ENCODE measurements around the gene TPCN1. TPM values are rescaled to one million over a fixed set of nuclear protein-coding genes. Genes with fewer than 3 reads are reported as not detected.

Gene TPCN1
- total and polyA plus RNA-seq, 2 experiments from 2014 or later, result 14.4 to 16.2 TPM

DNA sequence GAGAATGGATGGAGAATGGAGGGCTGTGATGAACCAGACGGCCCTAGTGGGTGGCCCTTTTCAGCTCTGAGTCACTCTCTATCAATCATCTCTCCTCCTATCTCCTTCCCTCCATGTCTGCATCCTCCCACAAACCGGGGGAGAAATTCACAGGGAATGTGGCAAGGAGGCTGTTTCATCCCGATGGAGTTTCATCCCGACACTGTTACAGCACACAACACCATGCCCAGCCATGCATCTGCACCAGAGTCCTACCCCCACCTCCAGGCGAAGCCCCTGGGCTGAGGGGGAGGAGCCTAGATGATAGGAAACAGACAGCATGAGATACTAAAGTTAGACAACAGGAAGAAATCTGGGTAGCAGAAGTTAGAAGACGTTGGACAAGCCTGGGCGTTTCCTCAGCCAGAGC is 92.9 kb downstream of the TPCN1 start (continued):
- TF ChIP-seq EZH2 (IDR thresholded peaks at IDR 0.05; ENCODE audit: low read depth, unreplicated experiment), result no peak

DNA sequence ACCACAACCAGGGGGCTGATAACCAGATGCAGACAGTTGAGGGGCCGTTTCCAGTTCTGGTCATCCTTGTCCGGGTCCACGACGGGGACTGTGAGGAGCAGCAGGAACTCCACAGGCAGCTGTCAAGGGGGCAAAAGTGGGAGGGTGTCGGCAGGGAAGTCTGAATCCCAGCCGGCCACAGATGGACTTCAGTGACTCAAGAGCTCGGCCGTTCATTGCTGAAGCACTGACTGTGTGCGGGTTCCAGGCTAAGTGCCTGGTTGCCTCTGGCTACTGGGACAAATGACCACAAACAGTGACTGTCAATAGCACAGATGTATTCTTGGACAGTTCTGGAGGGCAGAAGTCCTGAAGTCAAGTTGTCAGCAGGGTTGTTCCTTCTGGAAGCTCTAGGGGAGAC is 94.1 kb downstream of the TPCN1 start:
- Histone ChIP-seq H3K4me2 (no peak overlapping the region), H3K36me3 (ENCODE audit: insufficient read depth) (no peaks in the 10 kb centered on the region), H3K27me3 (ENCODE audit: insufficient read depth) (no peaks in the 10 kb centered on the region), H3K79me2 (replicated peaks; ENCODE audit: insufficient read depth) (no peaks in the 10 kb centered on the region), H3F3A (replicated peaks; ENCODE audit: low read depth) (peaks cover 8% of the 10 kb centered on the region), H2AFZ (no peak overlapping the region), H4K20me1 (replicated peaks; ENCODE audit: insufficient read depth) (no peaks in the 10 kb centered on the region), H3K9me2 (ENCODE audit: insufficient read depth) (no peaks in the 10 kb centered on the region), H3K4me3 (no peak overlapping the region), H3K27ac (ENCODE audit: low read depth) (no peak overlapping the region), H3K4me1 (ENCODE audit: insufficient read depth) (no peaks in the 10 kb centered on the region)
- Mint-ChIP-seq H3K27me3 (ENCODE audit: insufficient read depth, low read depth, poor library complexity) (peaks cover 4% of the 10 kb centered on the region), H3K4me3 (no peak overlapping the region), H3K36me3 (ENCODE audit: low read depth) (peaks cover 22% of the 10 kb centered on the region), H3K9me3 (peaks cover 3% of the 10 kb centered on the region; the same call in 2 of the 3 replicates), H3K27ac (no peak overlapping the region), H3K4me1 (peaks cover 6% of the 10 kb centered on the region; the same call in 2 of the 3 replicates)
- TF ChIP-seq POLR2AphosphoS5 (IDR thresholded peaks at IDR 0.05; ENCODE audit: low read depth) (no peak), EZH2phosphoT487 (IDR thresholded peaks at IDR 0.05; ENCODE audit: unreplicated experiment) (no peak), ZNF331 (CRISPR knock-in tag; IDR thresholded peaks at IDR 0.05; ENCODE audit: low read depth) (no peak)
- DNase-seq (ENCODE audit: low spot score), result no peak
- ATAC-seq, result no peak

DNA sequence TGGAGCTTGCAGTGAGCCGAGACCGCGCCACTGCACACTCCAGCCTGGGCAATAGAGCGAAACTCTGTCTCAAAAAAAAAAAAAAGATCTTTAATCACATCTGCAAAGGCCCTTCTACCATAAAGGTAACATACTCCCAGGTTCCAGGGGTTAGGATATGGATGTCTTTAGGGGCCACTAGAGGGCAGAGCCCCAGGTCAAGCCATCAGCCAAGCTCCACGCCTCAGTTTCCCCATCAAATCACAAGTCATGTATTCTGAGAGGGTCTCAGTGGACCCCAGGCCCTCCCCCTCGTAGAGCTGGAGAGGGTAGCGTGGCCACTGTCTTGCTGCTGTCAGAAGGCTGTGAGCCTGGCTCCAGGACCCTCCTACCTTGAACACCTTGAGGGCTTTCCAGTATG is 94.9 kb downstream of the TPCN1 start:
- Histone ChIP-seq H3K4me2 (no peak overlapping the region), H3K27ac (ENCODE audit: low read depth) (no peak overlapping the region), H3F3A (replicated peaks; ENCODE audit: low read depth) (peaks cover 8% of the 10 kb centered on the region), H3K4me1 (ENCODE audit: insufficient read depth) (no peaks in the 10 kb centered on the region), H2AFZ (no peak overlapping the region), H3K4me3 (no peak overlapping the region), H4K20me1 (replicated peaks; ENCODE audit: insufficient read depth) (no peaks in the 10 kb centered on the region), H3K36me3 (ENCODE audit: insufficient read depth) (no peaks in the 10 kb centered on the region), H3K79me2 (replicated peaks; ENCODE audit: insufficient read depth) (no peaks in the 10 kb centered on the region), H3K27me3 (ENCODE audit: insufficient read depth) (no peaks in the 10 kb centered on the region), H3K9me2 (ENCODE audit: insufficient read depth) (no peaks in the 10 kb centered on the region)
- H3K4me1 Mint-ChIP-seq, result peaks cover 6% of the 10 kb centered on the region; the same call in 2 of the 3 replicates
- TF ChIP-seq, protein P1, sequence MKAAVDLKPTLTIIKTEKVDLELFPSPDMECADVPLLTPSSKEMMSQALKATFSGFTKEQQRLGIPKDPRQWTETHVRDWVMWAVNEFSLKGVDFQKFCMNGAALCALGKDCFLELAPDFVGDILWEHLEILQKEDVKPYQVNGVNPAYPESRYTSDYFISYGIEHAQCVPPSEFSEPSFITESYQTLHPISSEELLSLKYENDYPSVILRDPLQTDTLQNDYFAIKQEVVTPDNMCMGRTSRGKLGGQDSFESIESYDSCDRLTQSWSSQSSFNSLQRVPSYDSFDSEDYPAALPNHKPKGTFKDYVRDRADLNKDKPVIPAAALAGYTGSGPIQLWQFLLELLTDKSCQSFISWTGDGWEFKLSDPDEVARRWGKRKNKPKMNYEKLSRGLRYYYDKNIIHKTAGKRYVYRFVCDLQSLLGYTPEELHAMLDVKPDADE (IDR thresholded peaks at IDR 0.05), result no peak
- no peak for TF ChIP-seq CREB1 (CRISPR knock-in tag; IDR thresholded peaks at IDR 0.05; ENCODE audit: low read depth)
- no peak for TF ChIP-seq ZNF331 (CRISPR knock-in tag; IDR thresholded peaks at IDR 0.05; ENCODE audit: low read depth)
- TF ChIP-seq, protein P2, sequence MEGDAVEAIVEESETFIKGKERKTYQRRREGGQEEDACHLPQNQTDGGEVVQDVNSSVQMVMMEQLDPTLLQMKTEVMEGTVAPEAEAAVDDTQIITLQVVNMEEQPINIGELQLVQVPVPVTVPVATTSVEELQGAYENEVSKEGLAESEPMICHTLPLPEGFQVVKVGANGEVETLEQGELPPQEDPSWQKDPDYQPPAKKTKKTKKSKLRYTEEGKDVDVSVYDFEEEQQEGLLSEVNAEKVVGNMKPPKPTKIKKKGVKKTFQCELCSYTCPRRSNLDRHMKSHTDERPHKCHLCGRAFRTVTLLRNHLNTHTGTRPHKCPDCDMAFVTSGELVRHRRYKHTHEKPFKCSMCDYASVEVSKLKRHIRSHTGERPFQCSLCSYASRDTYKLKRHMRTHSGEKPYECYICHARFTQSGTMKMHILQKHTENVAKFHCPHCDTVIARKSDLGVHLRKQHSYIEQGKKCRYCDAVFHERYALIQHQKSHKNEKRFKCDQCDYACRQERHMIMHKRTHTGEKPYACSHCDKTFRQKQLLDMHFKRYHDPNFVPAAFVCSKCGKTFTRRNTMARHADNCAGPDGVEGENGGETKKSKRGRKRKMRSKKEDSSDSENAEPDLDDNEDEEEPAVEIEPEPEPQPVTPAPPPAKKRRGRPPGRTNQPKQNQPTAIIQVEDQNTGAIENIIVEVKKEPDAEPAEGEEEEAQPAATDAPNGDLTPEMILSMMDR (conservative IDR thresholded peaks at IDR 0.05; ENCODE audit: low read depth in 2 of 2), result peak; percentile 49 to 51
- TF ChIP-seq POLR2AphosphoS5 (IDR thresholded peaks at IDR 0.05; ENCODE audit: low read depth), result no peak
- TF ChIP-seq EZH2phosphoT487 (IDR thresholded peaks at IDR 0.05; ENCODE audit: unreplicated experiment), result no peak
- no peaks in the 10 kb centered on the region; the same call in 2 of the 3 replicates for H3K9me3 Mint-ChIP-seq
- DNase-seq (ENCODE audit: low spot score) (no peak), ATAC-seq (no peak)
- H3K4me3 Mint-ChIP-seq, result no peak overlapping the region
- H3K36me3 Mint-ChIP-seq (ENCODE audit: low read depth), result peaks cover 17% of the 10 kb centered on the region
- no peak overlapping the region for H3K27ac Mint-ChIP-seq
- H3K27me3 Mint-ChIP-seq (ENCODE audit: insufficient read depth, low read depth, poor library complexity), result peaks cover 4% of the 10 kb centered on the region
